HG03354 (cell line): Measurements from ENCODE around the gene FRAS1.

Experiments
- ATAC-seq: cut with Tn5 transposase; IDR thresholded peaks from one replicate; pipeline ENCODE4 v1.9.1; 2021; ENCODE audit warnings: mild to moderate bottlenecking; ENCODE audit not compliant: unreplicated experiment, poor library complexity, severe bottlenecking

Gene FRAS1

DNA sequence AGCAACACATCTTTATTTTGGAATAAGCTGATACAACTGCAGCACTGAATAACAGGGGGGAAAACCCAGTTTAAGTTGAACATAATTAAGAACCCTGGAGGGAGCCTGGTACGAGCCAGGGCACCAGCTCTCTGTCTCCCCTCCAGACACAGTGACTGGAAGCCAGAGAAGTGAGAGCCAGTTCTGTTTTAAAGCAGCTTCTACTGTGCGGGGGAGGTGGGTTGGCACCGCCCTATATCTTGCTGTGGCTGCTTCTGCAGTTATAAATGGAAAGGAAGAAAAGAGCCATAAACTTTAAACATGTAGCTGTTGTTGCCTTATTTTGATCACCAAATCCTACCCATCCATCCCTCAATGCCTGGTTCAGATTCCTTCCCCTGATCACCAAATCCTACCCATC is 286.6 kb downstream of the FRAS1 start:
- no peak for ATAC-seq

DNA sequence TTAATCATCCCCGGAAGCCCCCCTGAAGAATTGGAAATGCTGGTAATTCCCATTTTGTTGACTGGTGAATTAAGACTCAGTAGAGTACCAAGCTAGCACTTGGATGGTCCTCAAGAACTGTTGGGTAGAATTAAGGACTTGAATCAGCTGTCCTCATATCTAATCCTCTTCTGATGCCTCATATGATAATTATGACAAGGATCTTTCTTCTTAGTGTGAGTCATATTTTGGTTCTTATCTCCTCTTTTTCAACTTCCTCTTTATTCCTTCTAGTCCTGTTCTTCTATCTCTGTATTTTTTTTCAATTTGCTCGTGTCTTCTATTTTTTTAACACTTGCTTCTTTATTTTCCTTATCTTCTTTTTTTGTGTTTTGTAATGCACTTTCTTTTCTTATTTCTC is 288.1 kb downstream of the FRAS1 start:
- ATAC-seq: no peak

DNA sequence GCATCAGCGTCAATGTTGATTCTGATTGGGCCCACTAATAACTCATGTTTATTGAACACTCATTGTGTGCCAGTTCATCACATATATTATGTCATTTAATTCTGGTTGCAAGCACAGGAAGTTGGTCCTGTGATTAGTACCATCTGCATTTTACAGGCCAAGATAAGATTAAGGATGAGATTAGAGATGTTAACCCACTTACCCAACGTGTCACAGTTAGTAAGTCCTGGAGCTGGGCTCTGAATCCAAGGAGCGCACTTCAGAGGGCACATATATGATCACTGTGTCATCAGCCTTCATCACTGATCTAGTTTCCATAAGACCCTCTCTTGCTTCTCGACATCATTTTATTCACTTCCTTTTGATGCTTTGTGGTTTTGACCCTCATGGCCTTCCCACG is 289.1 kb downstream of the FRAS1 start:
- ATAC-seq: no peak

- no peak for ATAC-seq
These were observed 290.4 kb downstream of the FRAS1 start for GRCh38 chr4:78347527-78347926.

DNA sequence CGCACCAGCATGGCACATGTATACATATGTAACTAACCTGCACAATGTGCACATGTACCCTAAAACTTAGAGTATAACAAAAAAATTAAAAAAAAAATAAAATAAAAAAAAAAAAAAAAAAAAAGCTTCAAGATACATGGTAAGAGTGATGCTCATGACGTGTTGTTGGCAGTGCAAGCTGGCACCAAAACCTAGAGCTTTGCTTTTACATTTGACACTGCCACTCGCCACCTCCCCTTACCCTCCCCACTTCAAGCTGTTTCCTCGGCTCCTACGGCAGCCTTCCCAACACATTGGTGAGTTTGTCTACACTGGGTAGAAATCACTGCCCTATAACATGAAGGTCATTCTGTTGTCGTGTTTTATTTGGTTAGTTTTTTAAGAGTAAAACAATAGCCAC is 296.8 kb downstream of the FRAS1 start:
- ATAC-seq: no peak

- ATAC-seq: no peak
These were observed 297.7 kb downstream of the FRAS1 start for GRCh38 chr4:78354782-78355181.

GRCh38 chr4:78355306-78355705 is 298.2 kb downstream of the FRAS1 start:
- no peak for ATAC-seq

GRCh38 chr4:78356251-78356786 is 299.2 kb downstream of the FRAS1 start:
- no peak for ATAC-seq

DNA sequence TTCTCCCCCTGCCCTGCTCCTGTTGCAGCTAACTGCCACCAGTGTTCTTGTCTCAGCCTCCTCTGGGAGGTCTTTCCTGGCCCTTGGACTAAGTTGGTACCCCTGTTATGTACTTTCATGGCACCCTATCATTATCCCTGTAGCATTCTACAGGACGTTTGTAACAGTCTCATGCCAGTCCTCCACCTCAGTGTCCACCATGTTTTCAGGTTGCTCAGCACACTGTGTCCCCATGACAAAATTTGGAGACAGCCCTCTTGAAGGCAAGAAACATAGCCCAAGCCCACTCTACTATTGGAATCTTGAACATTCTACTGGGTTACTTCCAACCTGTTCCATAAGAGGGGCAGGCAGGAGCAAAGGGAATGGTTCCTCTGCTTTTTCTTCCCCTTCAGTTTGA is 300.0 kb downstream of the FRAS1 start:
- no peak for ATAC-seq

DNA sequence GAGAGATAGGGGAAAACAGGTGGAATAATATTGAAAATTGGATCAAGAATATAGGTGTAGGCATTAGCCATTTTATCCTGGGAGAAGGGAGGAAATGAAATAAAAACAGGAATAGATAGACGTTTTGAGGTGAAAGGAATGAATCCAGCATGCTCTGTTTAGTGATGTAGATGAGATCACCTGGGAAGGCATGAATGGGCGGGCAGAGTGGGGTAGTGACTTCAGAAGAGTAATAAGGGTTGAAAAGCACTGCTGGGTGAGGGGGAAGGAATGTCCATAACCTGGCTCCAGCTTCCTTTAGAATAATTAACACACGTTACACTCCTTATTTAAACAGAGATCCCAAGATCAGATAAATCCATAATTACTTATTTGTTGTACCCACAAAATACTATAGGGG is 303.3 kb downstream of the FRAS1 start:
- no peak for ATAC-seq

DNA sequence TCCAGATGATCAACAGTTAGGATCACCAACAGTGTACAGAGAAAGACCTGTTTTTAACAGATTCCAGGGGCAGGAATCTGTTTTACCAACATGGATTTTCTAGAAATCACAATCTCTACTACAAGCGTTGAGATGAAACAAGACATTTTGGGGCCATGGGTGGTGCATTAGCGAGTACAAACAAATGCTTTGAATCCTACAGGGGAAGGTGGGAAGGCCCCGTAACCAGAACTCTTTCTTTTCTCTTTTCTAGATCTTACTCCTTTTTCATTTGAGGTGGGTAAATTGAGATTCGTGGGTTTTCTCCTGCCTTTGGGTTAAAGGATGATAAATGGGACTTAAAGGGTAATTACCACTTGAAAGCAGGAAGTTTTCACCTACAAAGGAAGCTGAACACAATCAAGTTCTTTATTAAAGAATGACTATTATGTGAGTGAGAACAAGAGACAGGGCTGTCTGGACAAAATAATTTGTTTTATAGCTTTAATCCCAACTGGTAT is 304.5 kb downstream of the FRAS1 start:
- ATAC-seq: no peak

GRCh38 chr4:78362310-78362709 is 305.2 kb downstream of the FRAS1 start:
- ATAC-seq: no peak

DNA sequence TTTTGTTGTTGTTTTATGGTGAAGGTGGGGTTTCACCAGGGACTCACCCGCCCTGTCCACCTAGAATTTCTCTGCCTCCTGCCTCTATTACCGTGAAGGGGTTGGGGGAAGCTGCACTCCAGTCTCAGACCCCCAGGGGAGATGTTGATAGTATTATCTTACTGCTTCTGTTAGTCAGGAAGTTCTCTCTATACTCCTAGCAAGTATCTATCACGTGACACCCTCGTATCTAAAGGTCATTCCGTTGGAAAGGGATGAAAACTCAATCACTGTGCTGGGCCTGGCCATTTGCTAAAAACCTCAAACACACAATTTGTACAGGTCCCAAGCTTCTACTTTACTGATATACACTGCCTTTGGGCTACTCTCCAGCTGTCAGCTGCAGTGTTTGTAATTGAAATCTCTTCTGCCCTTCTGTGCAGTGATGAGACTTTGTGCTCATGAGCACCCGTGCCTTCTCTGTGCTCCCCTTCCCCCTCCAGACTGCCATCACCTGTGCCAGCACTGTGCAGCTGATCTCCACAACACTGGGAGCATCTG is 306.0 kb downstream of the FRAS1 start:
- no peak for ATAC-seq

DNA sequence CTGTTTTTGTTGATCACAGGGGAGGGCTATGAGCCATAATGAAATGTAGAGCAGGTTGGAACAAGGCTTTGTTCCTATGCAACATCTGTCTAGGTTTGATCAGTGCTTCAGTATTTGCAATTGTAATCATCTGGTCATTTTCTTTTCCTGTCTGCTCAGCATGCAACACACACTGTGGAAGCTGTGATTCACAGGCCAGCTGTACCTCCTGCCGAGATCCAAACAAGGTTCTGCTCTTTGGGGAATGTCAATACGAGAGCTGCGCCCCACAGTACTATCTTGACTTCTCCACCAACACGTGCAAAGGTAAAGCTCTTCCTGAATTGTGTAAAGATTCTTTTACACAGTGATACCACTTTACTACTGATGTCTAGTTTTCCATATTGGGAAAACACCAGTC is 312.6 kb downstream of the FRAS1 start:
- ATAC-seq: no peak

- no peak for ATAC-seq
These were observed 313.7 kb downstream of the FRAS1 start for GRCh38 chr4:78370631-78371372.

- ATAC-seq: no peak
These were observed 315.3 kb downstream of the FRAS1 start for GRCh38 chr4:78372355-78372988.

- no peak for ATAC-seq
These were observed 320.4 kb downstream of the FRAS1 start for GRCh38 chr4:78377555-78377954.

DNA sequence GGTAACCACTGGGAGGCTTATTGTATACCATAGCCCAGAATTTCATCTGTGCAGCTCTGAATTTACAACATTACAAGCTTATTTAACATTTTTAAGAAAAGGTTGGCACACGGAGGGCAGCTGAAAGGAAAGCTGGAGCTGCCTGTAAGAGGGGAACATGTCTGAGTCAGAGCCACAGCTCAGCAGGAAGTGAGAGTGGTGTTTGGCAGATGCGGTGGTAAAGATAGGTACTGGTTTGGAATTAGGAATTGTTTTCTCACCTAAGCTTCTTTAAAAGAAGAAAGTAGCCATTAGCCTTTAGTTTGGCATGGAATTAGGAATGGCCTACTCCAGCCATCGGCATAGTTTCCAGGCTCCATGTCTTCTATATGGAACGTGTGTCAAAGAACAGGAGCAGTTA is 321.9 kb downstream of the FRAS1 start:
- ATAC-seq: no peak

DNA sequence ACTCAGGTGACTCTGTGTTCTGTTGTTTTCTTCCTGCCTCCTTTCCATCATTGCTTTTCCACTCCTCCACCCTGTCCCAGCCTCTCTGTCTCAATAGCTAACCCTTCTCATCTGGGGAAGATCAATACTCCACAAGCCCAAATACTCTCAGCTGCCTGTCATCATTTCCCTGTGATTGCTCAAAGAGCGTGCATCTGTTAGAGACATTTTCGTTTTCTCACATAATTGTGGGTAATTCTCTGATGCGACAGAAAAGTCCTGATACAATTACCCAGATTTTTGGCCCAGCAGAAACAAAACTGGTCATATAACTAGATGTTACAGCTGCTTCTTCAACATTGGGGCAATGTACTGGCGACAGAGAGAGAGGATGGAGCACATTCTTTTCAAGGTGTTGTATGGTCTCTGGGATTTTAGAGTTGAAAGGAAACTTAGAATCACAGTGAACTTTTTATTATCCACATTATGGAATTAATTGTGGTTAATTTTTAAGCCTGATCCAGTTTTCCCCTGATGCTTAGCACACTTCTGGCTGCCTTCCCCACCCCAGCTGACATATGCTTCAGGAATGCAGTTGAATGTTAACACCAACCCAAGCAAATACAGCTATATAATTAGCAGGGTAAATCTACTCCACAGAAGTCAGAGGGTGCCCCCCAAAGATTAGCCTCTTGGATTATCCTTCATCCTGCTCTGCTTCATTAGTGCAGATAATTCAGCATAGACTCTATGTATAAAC is 323.0 kb downstream of the FRAS1 start:
- no peak for ATAC-seq

- no peak for ATAC-seq
These were observed 329.6 kb downstream of the FRAS1 start for GRCh38 chr4:78386679-78387078.
